Measurements from ENCODE around the gene PHC3.
"Not testable (repeated sequence)": the region's sequence is repeated elsewhere in the genome, so short reads cannot be mapped to it uniquely, and the experiment has no call there.

Gene PHC3
- 166 to 167 reads per million in 2 donors for total RNA-seq

GRCh38 chr3:170180908-170181885 lies at the start of gene PHC3:
TSS of gene PHC3 (minus strand) at chr3:170181733. CDS start at chr3:170181715, 18 bp downstream.
- peak; percentile 78 to 94 (median 88) for DNase-seq

GRCh38 chr3:170228093-170228766 lies 46.7 kb upstream of the PHC3 start:
- no peak for DNase-seq

GRCh38 chr3:170226426-170226960 lies 45.0 kb upstream of the PHC3 start:
- DNase-seq: no peak

GRCh38 chr3:170225166-170225565 lies 43.6 kb upstream of the PHC3 start:
- no peak for DNase-seq

GRCh38 chr3:170222647-170223541 lies 41.4 kb upstream of the PHC3 start:
- DNase-seq: peak in 4 of 5 experiments; percentile 11 to 74 (median 18)

GRCh38 chr3:170221924-170222646 lies 40.6 kb upstream of the PHC3 start, which contains the start of gene PRKCI:
TSS of gene PRKCI (plus strand) at chr3:170222424. CDS start at chr3:170222670, 246 bp downstream.
- peak; percentile 66 to 97 (median 80) for DNase-seq

- DNase-seq: no peak
These were observed 39.3 kb upstream of the PHC3 start for GRCh38 chr3:170220871-170221270.

GRCh38 chr3:170219850-170220249 lies 38.3 kb upstream of the PHC3 start:
- no peak for DNase-seq

GRCh38 chr3:170211668-170212067 lies 30.1 kb upstream of the PHC3 start:
- no peak for DNase-seq

GRCh38 chr3:170207717-170208116 lies 26.2 kb upstream of the PHC3 start:
- DNase-seq: no peak

GRCh38 chr3:170206164-170206762 lies 24.7 kb upstream of the PHC3 start:
- DNase-seq: not testable (repeated sequence)

GRCh38 chr3:170205302-170205701 lies 23.8 kb upstream of the PHC3 start:
- peak in 1 of 5 experiments; percentile 6 for DNase-seq

- DNase-seq: no peak
These were observed 23.0 kb upstream of the PHC3 start for GRCh38 chr3:170204509-170204908.

GRCh38 chr3:170204023-170204472 lies 22.5 kb upstream of the PHC3 start:
- DNase-seq: no peak

GRCh38 chr3:170203457-170203856 lies 21.9 kb upstream of the PHC3 start:
- DNase-seq: no peak

GRCh38 chr3:170201527-170201926 lies 20.0 kb upstream of the PHC3 start:
- DNase-seq: no peak

- DNase-seq: no peak
These were observed 19.5 kb upstream of the PHC3 start for GRCh38 chr3:170200987-170201386.

- DNase-seq: no peak
These were observed 15.3 kb upstream of the PHC3 start for GRCh38 chr3:170196833-170197232.

- DNase-seq: not testable (repeated sequence)
These were observed 14.2 kb upstream of the PHC3 start for GRCh38 chr3:170195759-170196158.

GRCh38 chr3:170189398-170190256 lies 8.1 kb upstream of the PHC3 start:
- DNase-seq: no peak

Data from T-helper 2 cell (primary cell).